ENCODE data around the gene MAPK11. TPM values are rescaled to one million over a fixed set of nuclear protein-coding genes. Genes with fewer than 3 reads are reported as not detected.

MAPK11 gene
- total and polyA plus RNA-seq, 2 experiments from 2014 or later = 0.12 to 0.63 TPM

DNA sequence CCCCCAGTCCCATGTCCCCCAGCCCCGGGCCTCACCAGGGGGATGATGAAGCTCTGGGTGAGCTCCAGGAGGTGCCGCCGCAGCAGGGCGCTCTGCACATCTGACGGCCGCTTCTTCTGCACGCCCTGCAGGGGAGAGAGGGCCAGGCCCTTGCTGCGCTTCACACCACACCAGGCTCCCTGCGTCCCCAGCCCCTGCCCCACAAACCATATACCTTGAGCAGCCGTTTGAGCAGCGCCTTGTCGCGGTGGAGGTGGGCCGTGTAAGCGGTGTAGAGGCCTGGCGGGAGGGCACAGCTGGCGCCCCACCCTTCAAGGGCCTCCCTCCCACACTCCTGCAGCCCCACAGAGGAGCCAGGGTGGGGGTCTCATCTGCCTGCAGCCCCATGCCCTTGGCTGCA is 43.4 kb upstream of the MAPK11 start:
- Histone ChIP-seq H3K27ac (no peak overlapping the region), H3K9me3 (ENCODE audit: low read depth) (no peaks in the 10 kb centered on the region), H3K27me3 (no peaks in the 10 kb centered on the region), H3K4me3 (no peak overlapping the region), H3K4me1 (ENCODE audit: low read depth) (peaks cover 17% of the 10 kb centered on the region), H3K36me3 (no peaks in the 10 kb centered on the region)
- TF ChIP-seq, protein P1, sequence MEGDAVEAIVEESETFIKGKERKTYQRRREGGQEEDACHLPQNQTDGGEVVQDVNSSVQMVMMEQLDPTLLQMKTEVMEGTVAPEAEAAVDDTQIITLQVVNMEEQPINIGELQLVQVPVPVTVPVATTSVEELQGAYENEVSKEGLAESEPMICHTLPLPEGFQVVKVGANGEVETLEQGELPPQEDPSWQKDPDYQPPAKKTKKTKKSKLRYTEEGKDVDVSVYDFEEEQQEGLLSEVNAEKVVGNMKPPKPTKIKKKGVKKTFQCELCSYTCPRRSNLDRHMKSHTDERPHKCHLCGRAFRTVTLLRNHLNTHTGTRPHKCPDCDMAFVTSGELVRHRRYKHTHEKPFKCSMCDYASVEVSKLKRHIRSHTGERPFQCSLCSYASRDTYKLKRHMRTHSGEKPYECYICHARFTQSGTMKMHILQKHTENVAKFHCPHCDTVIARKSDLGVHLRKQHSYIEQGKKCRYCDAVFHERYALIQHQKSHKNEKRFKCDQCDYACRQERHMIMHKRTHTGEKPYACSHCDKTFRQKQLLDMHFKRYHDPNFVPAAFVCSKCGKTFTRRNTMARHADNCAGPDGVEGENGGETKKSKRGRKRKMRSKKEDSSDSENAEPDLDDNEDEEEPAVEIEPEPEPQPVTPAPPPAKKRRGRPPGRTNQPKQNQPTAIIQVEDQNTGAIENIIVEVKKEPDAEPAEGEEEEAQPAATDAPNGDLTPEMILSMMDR (IDR thresholded peaks at IDR 0.05; ENCODE audit: low read depth, low read length) = no peak
- no peak for DNase-seq (ENCODE audit: low read depth in 1 of 2, low spot score in 1 of 2)

- Histone ChIP-seq H3K4me3 (no peak overlapping the region), H3K27ac (no peak overlapping the region), H3K27me3 (no peaks in the 10 kb centered on the region), H3K4me1 (ENCODE audit: low read depth) (peaks cover 23% of the 10 kb centered on the region), H3K36me3 (no peaks in the 10 kb centered on the region), H3K9me3 (ENCODE audit: low read depth) (no peaks in the 10 kb centered on the region)
- TF ChIP-seq, protein P1 (IDR thresholded peaks at IDR 0.05; ENCODE audit: low read depth, low read length) = no peak
- no peak for DNase-seq (ENCODE audit: low read depth in 1 of 2, low spot score in 1 of 2)
Measured at GRCh38 chr22:50313021-50313420, 42.8 kb upstream of the MAPK11 start.

GRCh38 chr22:50312371-50312770 is 42.2 kb upstream of the MAPK11 start:
- no peaks in the 10 kb centered on the region for H3K27me3 ChIP-seq
- no peak for DNase-seq (ENCODE audit: low read depth in 1 of 2, low spot score in 1 of 2)
- peaks cover 24% of the 10 kb centered on the region for H3K4me1 ChIP-seq (ENCODE audit: low read depth)
- no peak overlapping the region for H3K4me3 ChIP-seq
- H3K36me3 ChIP-seq = no peaks in the 10 kb centered on the region
- TF ChIP-seq, protein P1 (IDR thresholded peaks at IDR 0.05; ENCODE audit: low read depth, low read length) = no peak
- no peaks in the 10 kb centered on the region for H3K9me3 ChIP-seq (ENCODE audit: low read depth)
- H3K27ac ChIP-seq = no peak overlapping the region

- DNase-seq (ENCODE audit: low read depth in 1 of 2, low spot score in 1 of 2) = no peak
- no peaks in the 10 kb centered on the region for H3K27me3 ChIP-seq
- H3K4me1 ChIP-seq (ENCODE audit: low read depth) = peaks cover 24% of the 10 kb centered on the region
- TF ChIP-seq, protein P1 (IDR thresholded peaks at IDR 0.05; ENCODE audit: low read depth, low read length) = no peak
- no peaks in the 10 kb centered on the region for H3K9me3 ChIP-seq (ENCODE audit: low read depth)
- no peaks in the 10 kb centered on the region for H3K36me3 ChIP-seq
- H3K4me3 ChIP-seq = no peak overlapping the region
- no peak overlapping the region for H3K27ac ChIP-seq
Measured at GRCh38 chr22:50311606-50312351, 41.6 kb upstream of the MAPK11 start.

GRCh38 chr22:50310949-50311444 is 40.8 kb upstream of the MAPK11 start:
- H3K36me3 ChIP-seq = no peaks in the 10 kb centered on the region
- TF ChIP-seq, protein P1 (IDR thresholded peaks at IDR 0.05; ENCODE audit: low read depth, low read length) = no peak
- H3K27ac ChIP-seq = no peak overlapping the region
- no peak for DNase-seq (ENCODE audit: low read depth in 1 of 2, low spot score in 1 of 2)
- no peaks in the 10 kb centered on the region for H3K27me3 ChIP-seq
- no peak overlapping the region for H3K4me3 ChIP-seq
- no peaks in the 10 kb centered on the region for H3K9me3 ChIP-seq (ENCODE audit: low read depth)
- H3K4me1 ChIP-seq (ENCODE audit: low read depth) = peaks cover 24% of the 10 kb centered on the region

Measured in cardiac muscle cell (in vitro differentiated cells and primary cell).